Natural killer cell (primary cell): ENCODE results near the gene TLE1. TPM values are rescaled to one million over a fixed set of nuclear protein-coding genes. Genes with fewer than 3 reads are reported as not detected.

Experiments
- ATAC-seq, 3 donors: fragments of 150-1000 bp in 2 of 3; fragments of 200-7000 bp in 1 of 3; cut with Tn5 transposase; 1 replicate in 1 of 3; 2 replicates in 2 of 3; pipeline ENCODE4 v1.10.0; 2021; ENCODE audit warnings: mild to moderate bottlenecking in 2 of 3, moderate library complexity in 2 of 3
- DNase-seq, 2 donors: peaks; one replicate each; pipeline versions ENCODE4 v3.0.0 to v3.0.0-alpha.2; 2013 to 2021; ENCODE audit warnings: mixed read lengths in 1 of 2
- H3K27ac ChIP-seq: one replicate; pipeline ENCODE4 v1.5.1; 2013; ENCODE audit warnings: mild to moderate bottlenecking, low read length
- H3K27me3 ChIP-seq: one replicate; pipeline ENCODE4 v1.6.1; 2013; ENCODE audit warnings: low read length; ENCODE audit not compliant: control insufficient read depth, insufficient read depth
- H3K36me3 ChIP-seq: one replicate; pipeline ENCODE4 v1.6.1; 2013; ENCODE audit warnings: low read length; ENCODE audit not compliant: control insufficient read depth, insufficient read depth
- H3K4me1 ChIP-seq: one replicate; pipeline ENCODE4 v1.6.1; 2013; ENCODE audit warnings: low read length; ENCODE audit not compliant: control insufficient read depth, insufficient read depth
- H3K4me3 ChIP-seq: one replicate; pipeline ENCODE4 v1.5.1; 2013; ENCODE audit warnings: low read length
- H3K9me3 ChIP-seq: one replicate; pipeline ENCODE4 v1.6.1; 2013; ENCODE audit warnings: low read length; ENCODE audit not compliant: control insufficient read depth, insufficient read depth
- H3K27ac Mint-ChIP-seq, 2 donors: one replicate each; pipeline ENCODE4 v1.8.0; 2022; ENCODE audit warnings: mild to moderate bottlenecking in 2 of 2, mixed read lengths in 2 of 2, moderate library complexity in 1 of 2
- H3K27me3 Mint-ChIP-seq, 2 donors: one replicate each; pipeline ENCODE4 v1.8.0; 2022; ENCODE audit warnings: low read depth in 2 of 2, mixed read lengths in 2 of 2
- H3K36me3 Mint-ChIP-seq: one replicate; pipeline ENCODE4 v1.8.0; 2022; ENCODE audit warnings: mixed read lengths
- H3K4me1 Mint-ChIP-seq, 2 donors: one replicate each; pipeline ENCODE4 v1.8.0; 2022; ENCODE audit warnings: mixed read lengths in 2 of 2
- H3K4me3 Mint-ChIP-seq: one replicate; pipeline ENCODE4 v1.8.0; 2022; ENCODE audit warnings: mild to moderate bottlenecking, moderate library complexity, mixed read lengths
- H3K9me3 Mint-ChIP-seq, 2 donors: one replicate each; pipeline ENCODE4 v1.8.0; 2022; ENCODE audit warnings: mixed read lengths in 2 of 2
- CTCF ChIP-seq: fragments of 200-600 bp; IDR thresholded peaks from one replicate; pipeline ENCODE4 v1.8.0; 2022; ENCODE audit warnings: antibody characterized with exemption
- WGBS: methylation state at CpG from one replicate; pipeline ENCODE4 v1.1.7; 2013; ENCODE audit warnings: missing lambda C conversion rate; ENCODE audit not compliant: insufficient coverage; 5-methylcytosine and 5-hydroxymethylcytosine counted together
- intact Hi-C: fragments of 100-400 bp; cut with micrococcal nuclease; formaldehyde crosslinking; loops from one replicate; pipeline ENCODE4 v1.14.2; 2022
- total RNA-seq, 4 donors: library from RNA; stranded (reverse); fragments of 120-200 nt in 1 of 4; gene quantifications; one replicate each; pipeline versions ENCODE4 v1.2.3 to v1.2.4, GENCODE V29; 2013 to 2022

The TLE1 gene
- total RNA-seq, 3 donors from 2014 or later (not counting 1 experiment from before 2014, with no cell fraction given): 38.8 to 58.9 (median 44.5) TPM

GRCh38 chr9:81538890-81539289 is 150.5 kb downstream of the TLE1 start:
- DNase-seq (no peak), ATAC-seq (no peak)
- Histone ChIP-seq H3K9me3 (no peaks in the 10 kb centered on the region), H3K4me3 (no peak overlapping the region), H3K36me3 (no peaks in the 10 kb centered on the region), H3K27ac (no peak overlapping the region), H3K27me3 (no peaks in the 10 kb centered on the region), H3K4me1 (no peaks in the 10 kb centered on the region)
- intact Hi-C loops: loop anchor here (5.0 kb wide), 1 partner anchor 148 kb away; the partner anchor contains the start of gene TLE1
- H3K27ac Mint-ChIP-seq: no peak overlapping the region
- no peaks in the 10 kb centered on the region for H3K36me3 Mint-ChIP-seq
- 96% methylated on average over 6 of the region's 6 CpGs for WGBS
- H3K27me3 Mint-ChIP-seq: peaks cover 7 to 13% of the 10 kb centered on the region in 2 donors
- H3K4me1 Mint-ChIP-seq: peaks cover 19 to 23% of the 10 kb centered on the region in 2 donors
- no peak for TF ChIP-seq CTCF
- H3K9me3 Mint-ChIP-seq: no peaks in the 10 kb centered on the region
- no peak overlapping the region for H3K4me3 Mint-ChIP-seq

- TF ChIP-seq CTCF: no peak
- Histone ChIP-seq H3K27ac (no peak overlapping the region), H3K27me3 (no peaks in the 10 kb centered on the region), H3K4me3 (no peak overlapping the region), H3K9me3 (no peaks in the 10 kb centered on the region), H3K4me1 (no peaks in the 10 kb centered on the region), H3K36me3 (no peaks in the 10 kb centered on the region)
- Mint-ChIP-seq H3K4me3 (no peak overlapping the region), H3K27ac (peak overlapping the region in 1 of 2 donors; percentile 15), H3K9me3 (no peaks in the 10 kb centered on the region), H3K36me3 (no peaks in the 10 kb centered on the region), H3K4me1 (peaks cover 19 to 23% of the 10 kb centered on the region in 2 donors), H3K27me3 (peaks cover 7 to 13% of the 10 kb centered on the region in 2 donors)
- no peak for DNase-seq
- ATAC-seq: no peak
- intact Hi-C loops: loop anchor here (5.0 kb wide), 1 partner anchor 149 kb away; the partner anchor contains the start of gene TLE1
- WGBS: 100% methylated on average over 1 of the region's 1 CpG
Measured at GRCh38 chr9:81537964-81538363, 151.4 kb downstream of the TLE1 start.

GRCh38 chr9:81536242-81537025 is 152.9 kb downstream of the TLE1 start:
- H3K27me3 Mint-ChIP-seq: peaks cover 7 to 13% of the 10 kb centered on the region in 2 donors
- no peaks in the 10 kb centered on the region for H3K36me3 Mint-ChIP-seq
- WGBS: 95% methylated on average over 9 of the region's 9 CpGs

More at GRCh38 chr9:81536242-81537025, 152.9 kb downstream of the TLE1 start:
- intact Hi-C loops: loop anchor here (5.0 kb wide), 1 partner anchor 151 kb away; the partner anchor contains the start of gene TLE1
- Histone ChIP-seq H3K4me3 (no peak overlapping the region), H3K36me3 (no peaks in the 10 kb centered on the region), H3K4me1 (no peaks in the 10 kb centered on the region), H3K27ac (no peak overlapping the region), H3K9me3 (no peaks in the 10 kb centered on the region), H3K27me3 (no peaks in the 10 kb centered on the region)
- TF ChIP-seq CTCF: no peak
- no peaks in the 10 kb centered on the region for H3K9me3 Mint-ChIP-seq
- H3K4me3 Mint-ChIP-seq: no peak overlapping the region
- no peak overlapping the region for H3K27ac Mint-ChIP-seq
- H3K4me1 Mint-ChIP-seq: peaks cover 19 to 23% of the 10 kb centered on the region in 2 donors
- ATAC-seq: no peak
- DNase-seq: no peak
